HFFc6 (cell line): ENCODE measurements around the gene SYT11. TPM values are rescaled to one million over a fixed set of nuclear protein-coding genes. Genes with fewer than 3 reads are reported as not detected.

Experiments used
- DNase-seq: peaks from one replicate; pipeline ENCODE4 v3.0.0-alpha.2; 2018
- H3K27ac Mint-ChIP-seq: 2 replicates; pipeline ENCODE4 v1.8.0; 2020; ENCODE audit warnings: mild to moderate bottlenecking, mixed read lengths
- H3K27me3 Mint-ChIP-seq: 2 replicates; pipeline ENCODE4 v1.8.0; 2021; ENCODE audit warnings: mild to moderate bottlenecking, moderate library complexity, mixed read lengths; ENCODE audit not compliant: insufficient read depth
- H3K36me3 Mint-ChIP-seq: 2 replicates; pipeline ENCODE4 v1.8.0; 2021; ENCODE audit warnings: low read depth, mixed read lengths
- H3K4me1 Mint-ChIP-seq: 2 replicates; pipeline ENCODE4 v1.8.0; 2020; ENCODE audit warnings: low read depth, mixed read lengths
- H3K4me3 Mint-ChIP-seq: 2 replicates; pipeline ENCODE4 v1.8.0; 2020; ENCODE audit warnings: mild to moderate bottlenecking, moderate library complexity, mixed read lengths
- H3K9me3 Mint-ChIP-seq: 2 replicates; pipeline ENCODE4 v1.8.0; 2020; ENCODE audit warnings: mild to moderate bottlenecking, mixed read lengths
- CTCF ChIP-seq: fragments of 200-600 bp; sonication (generic); IDR thresholded peaks from 2 replicates; pipeline ENCODE4 v1.5.0; 2021; ENCODE audit warnings: antibody characterized with exemption, mild to moderate bottlenecking
- total RNA-seq, 6 experiments: library from RNA; stranded (reverse); fragmentation: NEBNext Ultra II Directional; extraction: Animal tissue kit (Norgen Biotek cat#: 25700); gene quantifications; 2 replicates in 1 of 6; 3 replicates in 5 of 6; pipeline ENCODE4 v1.2.3, GENCODE V29; 2021

Gene SYT11
- total RNA-seq, 6 experiments from 2014 or later: 38.9 to 56.0 (median 48.8) TPM

- Mint-ChIP-seq H3K9me3 (no peaks in the 10 kb centered on the region), H3K4me3 (no peak overlapping the region), H3K27me3 (no peaks in the 10 kb centered on the region; the same call in 1 of the 2 replicates), H3K36me3 (peaks cover 23% of the 10 kb centered on the region), H3K4me1 (peaks cover 17% of the 10 kb centered on the region), H3K27ac (no peak overlapping the region)
- DNase-seq: no peak
- TF ChIP-seq CTCF: no peak
Observed at GRCh38 chr1:155880251-155880650, 20.9 kb downstream of the SYT11 start.

GRCh38 chr1:155880950-155881349 lies 21.6 kb downstream of the SYT11 start:
- no peak for DNase-seq
- peaks cover 17% of the 10 kb centered on the region for H3K4me1 Mint-ChIP-seq
- no peaks in the 10 kb centered on the region for H3K9me3 Mint-ChIP-seq
- no peaks in the 10 kb centered on the region; the same call in 1 of the 2 replicates for H3K27me3 Mint-ChIP-seq
- H3K4me3 Mint-ChIP-seq: no peak overlapping the region
- no peak for TF ChIP-seq CTCF
- H3K27ac Mint-ChIP-seq: no peak overlapping the region
- peaks cover 23% of the 10 kb centered on the region for H3K36me3 Mint-ChIP-seq

- H3K27me3 Mint-ChIP-seq: no peaks in the 10 kb centered on the region; the same call in 1 of the 2 replicates
- TF ChIP-seq CTCF: no peak
- H3K4me1 Mint-ChIP-seq: peaks cover 17% of the 10 kb centered on the region
- no peak overlapping the region for H3K27ac Mint-ChIP-seq
- peaks cover 23% of the 10 kb centered on the region for H3K36me3 Mint-ChIP-seq
- H3K9me3 Mint-ChIP-seq: no peaks in the 10 kb centered on the region
- no peak for DNase-seq
- no peak overlapping the region for H3K4me3 Mint-ChIP-seq
Observed at GRCh38 chr1:155882235-155882634, 22.9 kb downstream of the SYT11 start.

- TF ChIP-seq CTCF: peak; percentile 17; the same call in 1 of the 2 replicates
- DNase-seq: no peak
- H3K4me3 Mint-ChIP-seq: no peak overlapping the region
- H3K4me1 Mint-ChIP-seq: peaks cover 17% of the 10 kb centered on the region
- no peak overlapping the region for H3K27ac Mint-ChIP-seq
- H3K27me3 Mint-ChIP-seq: no peaks in the 10 kb centered on the region; the same call in 1 of the 2 replicates
- H3K36me3 Mint-ChIP-seq: peaks cover 23% of the 10 kb centered on the region
- no peaks in the 10 kb centered on the region for H3K9me3 Mint-ChIP-seq
Observed at GRCh38 chr1:155882766-155883165, 23.4 kb downstream of the SYT11 start.

GRCh38 chr1:155884031-155884960 lies 24.9 kb downstream of the SYT11 start:
- no peak for DNase-seq
- H3K27ac Mint-ChIP-seq: peak overlapping the region; percentile 69
- no peak for TF ChIP-seq CTCF

More at GRCh38 chr1:155884031-155884960, 24.9 kb downstream of the SYT11 start:
- Mint-ChIP-seq H3K4me1 (peaks cover 17% of the 10 kb centered on the region), H3K4me3 (no peak overlapping the region), H3K9me3 (no peaks in the 10 kb centered on the region), H3K27me3 (no peaks in the 10 kb centered on the region; the same call in 1 of the 2 replicates), H3K36me3 (peaks cover 22% of the 10 kb centered on the region)
